ENCODE data around the gene PIPOX. TPM values are rescaled to one million over a fixed set of nuclear protein-coding genes. Genes with fewer than 3 reads are reported as not detected.

The PIPOX gene
- total RNA-seq = 1.4 and 1.8 TPM in 2 replicates

DNA sequence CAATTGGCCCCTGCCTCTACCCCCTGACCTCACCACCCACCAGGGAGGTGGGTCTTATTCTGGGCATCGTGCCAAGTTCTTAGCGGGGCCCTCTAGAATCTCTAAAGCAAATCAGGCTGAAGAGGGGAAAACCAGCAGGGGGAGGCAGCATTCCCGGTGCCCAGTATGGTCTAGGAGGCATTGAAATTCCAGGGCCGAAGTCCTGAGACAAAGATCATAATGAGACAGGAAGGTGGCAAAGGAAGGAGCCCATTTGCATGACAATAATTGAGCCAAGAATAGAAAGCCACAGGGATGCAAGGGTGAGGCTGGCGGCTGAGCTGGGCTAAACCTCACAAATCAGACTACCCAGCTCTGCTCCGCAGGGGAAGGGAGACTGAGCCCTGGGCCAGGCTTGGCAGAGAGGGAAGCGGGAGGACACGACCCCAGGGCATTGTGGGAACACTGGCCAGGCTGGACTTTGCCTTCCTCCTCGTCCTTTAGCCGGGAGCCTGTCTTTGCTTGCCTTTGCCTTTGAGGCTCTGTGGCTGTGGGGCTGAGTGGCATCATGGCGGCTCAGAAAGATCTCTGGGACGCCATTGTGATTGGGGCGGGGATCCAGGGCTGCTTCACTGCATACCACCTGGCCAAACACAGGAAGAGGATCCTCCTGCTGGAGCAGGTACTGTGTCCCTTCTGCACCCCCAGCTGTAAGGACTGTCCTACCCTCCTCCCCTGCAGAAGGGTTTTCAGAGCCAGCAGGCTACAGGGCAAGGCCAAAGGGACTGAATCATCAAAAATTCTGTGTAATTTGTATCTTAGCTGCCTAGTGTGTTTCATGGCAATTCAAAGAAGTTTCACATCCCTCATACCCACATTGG, at the start of gene PIPOX:
TSS of gene PIPOX (plus strand) at position 463 of the 860 bp plus-strand sequence. CDS start at position 548, 85 bp downstream.
- H3K4me1 ChIP-seq (ENCODE audit: insufficient read depth, low read length) = peaks cover 30% of the 10 kb centered on the region
- no peak for DNase-seq (ENCODE audit: insufficient read length, low spot score, missing footprints)
- H3K27me3 ChIP-seq (ENCODE audit: insufficient read depth, low read length) = peaks cover 14% of the 10 kb centered on the region
- no peaks in the 10 kb centered on the region for H3K36me3 ChIP-seq (ENCODE audit: insufficient read depth, low read length)
- H3K79me2 ChIP-seq (ENCODE audit: insufficient read depth, low read length) = no peaks in the 10 kb centered on the region
- no peaks in the 10 kb centered on the region for H4K20me1 ChIP-seq (ENCODE audit: insufficient read depth, low read length)
- no peak within 1 kb of the TSS for H3K27ac ChIP-seq (ENCODE audit: low read depth, low read length)
- TF ChIP-seq, protein P1, sequence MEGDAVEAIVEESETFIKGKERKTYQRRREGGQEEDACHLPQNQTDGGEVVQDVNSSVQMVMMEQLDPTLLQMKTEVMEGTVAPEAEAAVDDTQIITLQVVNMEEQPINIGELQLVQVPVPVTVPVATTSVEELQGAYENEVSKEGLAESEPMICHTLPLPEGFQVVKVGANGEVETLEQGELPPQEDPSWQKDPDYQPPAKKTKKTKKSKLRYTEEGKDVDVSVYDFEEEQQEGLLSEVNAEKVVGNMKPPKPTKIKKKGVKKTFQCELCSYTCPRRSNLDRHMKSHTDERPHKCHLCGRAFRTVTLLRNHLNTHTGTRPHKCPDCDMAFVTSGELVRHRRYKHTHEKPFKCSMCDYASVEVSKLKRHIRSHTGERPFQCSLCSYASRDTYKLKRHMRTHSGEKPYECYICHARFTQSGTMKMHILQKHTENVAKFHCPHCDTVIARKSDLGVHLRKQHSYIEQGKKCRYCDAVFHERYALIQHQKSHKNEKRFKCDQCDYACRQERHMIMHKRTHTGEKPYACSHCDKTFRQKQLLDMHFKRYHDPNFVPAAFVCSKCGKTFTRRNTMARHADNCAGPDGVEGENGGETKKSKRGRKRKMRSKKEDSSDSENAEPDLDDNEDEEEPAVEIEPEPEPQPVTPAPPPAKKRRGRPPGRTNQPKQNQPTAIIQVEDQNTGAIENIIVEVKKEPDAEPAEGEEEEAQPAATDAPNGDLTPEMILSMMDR (IDR thresholded peaks at IDR 0.05; ENCODE audit: extremely low read depth, low read depth, low read length) = peak; percentile 23
- peak within 1 kb of the TSS; percentile 72 for H3K4me2 ChIP-seq (ENCODE audit: insufficient read depth, low read length)
- H2AFZ ChIP-seq (ENCODE audit: low read length) = peak within 1 kb of the TSS; percentile 82
- H3K9me3 ChIP-seq (ENCODE audit: low read depth, low read length) = no peaks in the 10 kb centered on the region
- peak within 1 kb of the TSS; percentile 50 for H3K4me3 ChIP-seq (ENCODE audit: insufficient read depth, low read length)

DNA sequence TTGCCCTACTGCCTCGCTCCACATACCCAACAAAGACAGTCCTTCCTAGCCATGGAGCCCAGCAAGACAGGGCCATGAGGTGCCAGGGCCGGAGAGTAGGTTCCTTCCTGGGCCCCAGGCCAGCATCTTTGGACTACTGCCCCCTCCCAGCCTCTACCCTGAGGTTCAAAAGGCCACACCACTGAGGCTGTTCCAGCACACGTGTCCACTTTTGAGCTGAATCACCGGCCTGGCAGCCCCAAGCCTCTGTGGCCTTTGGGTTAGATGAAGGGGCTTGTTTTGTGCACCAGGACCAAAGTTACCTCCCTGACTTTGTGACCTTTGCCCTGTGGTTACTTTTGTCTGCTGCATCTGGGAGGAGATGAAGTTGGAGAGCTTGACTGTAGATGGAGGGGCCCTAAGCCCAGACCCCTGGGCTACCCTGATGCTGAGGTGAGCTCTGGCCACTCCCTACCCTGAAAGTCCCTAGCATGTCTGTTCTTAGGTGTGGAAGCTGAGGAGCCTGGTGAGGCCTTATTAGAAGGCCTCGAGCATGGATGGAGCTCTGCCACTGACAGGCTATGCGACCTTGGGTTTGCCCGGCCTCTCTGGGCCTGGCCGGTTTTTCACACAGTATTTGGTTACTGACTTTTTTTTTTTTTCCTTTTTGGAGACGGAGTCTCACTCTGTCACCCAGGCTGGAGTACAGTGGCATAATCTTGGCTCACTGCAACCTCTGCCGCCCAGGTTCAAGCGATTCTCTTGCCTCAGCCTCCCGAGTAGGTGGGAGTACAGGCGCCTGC, 49.1 kb upstream of the PIPOX start:
- no peak for DNase-seq (ENCODE audit: insufficient read length, low spot score, missing footprints)
- no peak overlapping the region for H3K27ac ChIP-seq (ENCODE audit: low read depth, low read length)
- TF ChIP-seq, protein P1 (IDR thresholded peaks at IDR 0.05; ENCODE audit: extremely low read depth, low read depth, low read length) = no peak
- peaks cover 13% of the 10 kb centered on the region for H3K27me3 ChIP-seq (ENCODE audit: insufficient read depth, low read length)
- no peaks in the 10 kb centered on the region for H3K36me3 ChIP-seq (ENCODE audit: insufficient read depth, low read length)
- H3K9me3 ChIP-seq (ENCODE audit: low read depth, low read length) = no peaks in the 10 kb centered on the region
- no peak overlapping the region for H3K4me3 ChIP-seq (ENCODE audit: insufficient read depth, low read length)
- H3K4me2 ChIP-seq (ENCODE audit: insufficient read depth, low read length) = no peak overlapping the region
- H2AFZ ChIP-seq (ENCODE audit: low read length) = no peak overlapping the region
- no peaks in the 10 kb centered on the region for H4K20me1 ChIP-seq (ENCODE audit: insufficient read depth, low read length)
- H3K4me1 ChIP-seq (ENCODE audit: insufficient read depth, low read length) = peaks cover 6% of the 10 kb centered on the region
- no peaks in the 10 kb centered on the region for H3K79me2 ChIP-seq (ENCODE audit: insufficient read depth, low read length)

DNA sequence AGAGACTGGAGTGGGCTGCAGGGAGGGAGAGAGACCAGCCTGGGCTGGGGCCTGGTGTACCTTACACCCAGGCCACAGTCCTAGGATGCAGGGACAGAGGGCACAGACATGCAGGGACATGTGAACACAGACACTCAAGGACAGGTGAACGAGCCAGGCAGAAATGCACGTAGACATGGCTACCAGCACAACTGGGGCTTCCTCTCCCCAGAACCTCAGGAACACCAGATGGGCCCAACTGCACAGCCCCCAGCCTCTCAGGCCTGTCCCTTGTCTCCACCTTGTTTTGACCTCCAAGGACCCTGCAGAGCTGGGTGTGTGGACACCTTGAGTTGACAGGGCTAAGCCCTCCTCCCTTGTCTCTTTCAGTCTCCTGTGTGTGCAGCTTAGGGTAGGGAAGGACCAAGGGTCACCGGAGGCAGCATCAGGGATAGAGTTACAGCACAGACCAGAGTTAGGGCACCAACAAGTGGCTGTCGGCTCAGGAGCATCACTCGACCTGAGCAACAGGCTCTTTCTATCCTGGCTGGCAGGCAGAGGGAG, 46.3 kb upstream of the PIPOX start:
- H3K9me3 ChIP-seq (ENCODE audit: low read depth, low read length) = no peaks in the 10 kb centered on the region
- no peak overlapping the region for H2AFZ ChIP-seq (ENCODE audit: low read length)
- H3K27ac ChIP-seq (ENCODE audit: low read depth, low read length) = no peak overlapping the region
- TF ChIP-seq, protein P1 (IDR thresholded peaks at IDR 0.05; ENCODE audit: extremely low read depth, low read depth, low read length) = no peak
- DNase-seq (ENCODE audit: insufficient read length, low spot score, missing footprints) = no peak
- no peak overlapping the region for H3K4me2 ChIP-seq (ENCODE audit: insufficient read depth, low read length)
- H3K27me3 ChIP-seq (ENCODE audit: insufficient read depth, low read length) = peaks cover 33% of the 10 kb centered on the region
- H3K36me3 ChIP-seq (ENCODE audit: insufficient read depth, low read length) = no peaks in the 10 kb centered on the region
- H3K4me1 ChIP-seq (ENCODE audit: insufficient read depth, low read length) = peaks cover 6% of the 10 kb centered on the region
- no peaks in the 10 kb centered on the region for H4K20me1 ChIP-seq (ENCODE audit: insufficient read depth, low read length)
- H3K4me3 ChIP-seq (ENCODE audit: insufficient read depth, low read length) = no peak overlapping the region
- no peaks in the 10 kb centered on the region for H3K79me2 ChIP-seq (ENCODE audit: insufficient read depth, low read length)

Measured in osteoblast (primary cell).